Fibroblast of lung (primary cell): ENCODE results near the gene LKAAEAR1.

Experiments
- CTCF ChIP-seq, 2 donors: IDR thresholded peaks in 1 of 2; conservative IDR thresholded peaks in 1 of 2; 1 replicate in 1 of 2; 2 replicates in 1 of 2; pipeline ENCODE4 v1.5.1; 2011 to 2012; ENCODE audit warnings: low read length in 2 of 2, control low read depth in 1 of 2, inconsistent platforms in 1 of 2, low read depth in 1 of 2, mild to moderate bottlenecking in 1 of 2
- EZH2 ChIP-seq: IDR thresholded peaks from 2 replicates; pipeline ENCODE4 v1.5.1; 2012; ENCODE audit warnings: low read length, control low read depth, mild to moderate bottlenecking; ENCODE audit errors: missing control alignments

DNA sequence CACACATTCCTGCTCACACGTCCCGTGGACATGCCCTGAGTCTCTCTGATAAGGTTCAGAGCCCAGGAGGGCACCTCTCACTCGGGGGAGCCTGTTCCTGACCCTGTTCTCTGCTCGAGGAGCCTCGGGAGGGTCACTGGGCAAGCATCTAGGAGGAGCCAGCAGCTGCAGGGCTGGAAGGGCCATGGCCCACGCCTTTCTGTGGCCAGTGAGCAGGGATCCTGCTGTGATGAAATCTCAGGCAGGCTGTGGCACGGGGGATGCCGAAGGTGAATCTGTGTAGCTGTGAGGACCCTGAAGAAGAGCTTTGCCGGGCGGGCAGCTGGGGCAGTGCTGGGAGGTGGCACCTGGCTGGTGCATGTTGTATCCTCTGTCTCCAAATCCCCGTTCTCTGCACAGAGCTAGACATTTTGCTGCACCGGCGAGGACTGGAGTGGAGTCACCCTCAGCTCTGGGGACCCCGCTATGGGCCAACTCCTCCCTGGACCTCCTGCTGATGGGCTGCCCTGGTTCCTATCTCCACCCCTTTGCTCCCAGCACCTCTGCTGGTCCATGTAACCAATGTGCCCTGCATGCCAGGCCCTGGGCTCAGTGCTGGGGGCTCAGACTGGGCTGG, 30.3 kb upstream of the LKAAEAR1 start:
- TF ChIP-seq EZH2 (no peak), CTCF (conservative IDR thresholded peaks at IDR 0.05 in 1 of 2, IDR thresholded peaks at IDR 0.05 in 1 of 2; ENCODE audit: low read depth in 1 of 2, low read length in 2 of 2) (no peak)
